RCC 7860 (cell line): ENCODE data around the gene TRO.

Experiments
- DNase-seq: peaks from one replicate; pipeline ENCODE4 v3.0.0-alpha.2; 2015; ENCODE audit warnings: low spot score
- FAIRE-seq: peaks from 2 replicates; lab custom pipeline; 2012; peaks lifted over from hg19 to GRCh38; lab: Jason Lieb, UNC

The TRO gene

DNA sequence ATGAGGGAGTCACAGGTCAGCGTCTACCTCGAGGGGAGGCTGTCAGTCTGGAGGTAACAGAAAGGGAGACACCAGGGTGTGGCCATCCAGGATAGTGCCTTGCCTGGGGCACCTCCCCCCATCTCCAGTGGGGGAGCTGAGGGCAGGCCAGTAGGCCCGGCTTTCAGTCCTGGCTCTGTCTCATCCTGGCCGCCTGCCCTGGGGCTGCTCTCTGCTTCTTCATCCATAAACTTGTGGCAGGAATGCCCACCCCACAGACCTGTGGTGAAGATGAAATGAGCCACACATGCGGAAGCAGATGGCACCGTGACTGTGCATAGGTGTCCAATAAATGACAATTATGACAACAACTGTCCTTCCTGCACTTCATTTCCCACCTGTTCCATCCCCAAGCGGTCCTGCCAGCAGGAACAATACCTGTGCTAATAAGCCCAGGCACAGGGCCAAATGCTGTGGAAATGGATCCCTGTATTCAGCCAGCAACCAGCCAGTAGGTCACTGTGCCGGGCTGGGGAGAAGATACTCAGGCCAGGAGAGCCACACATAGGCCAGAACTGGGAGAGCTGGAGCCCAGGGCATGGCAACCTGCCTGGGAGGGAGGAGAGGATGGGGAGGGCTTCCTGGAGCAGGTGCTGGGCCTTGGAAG, 30.2 kb downstream of the TRO start:
- no peak for DNase-seq
- FAIRE-seq = no peak

DNA sequence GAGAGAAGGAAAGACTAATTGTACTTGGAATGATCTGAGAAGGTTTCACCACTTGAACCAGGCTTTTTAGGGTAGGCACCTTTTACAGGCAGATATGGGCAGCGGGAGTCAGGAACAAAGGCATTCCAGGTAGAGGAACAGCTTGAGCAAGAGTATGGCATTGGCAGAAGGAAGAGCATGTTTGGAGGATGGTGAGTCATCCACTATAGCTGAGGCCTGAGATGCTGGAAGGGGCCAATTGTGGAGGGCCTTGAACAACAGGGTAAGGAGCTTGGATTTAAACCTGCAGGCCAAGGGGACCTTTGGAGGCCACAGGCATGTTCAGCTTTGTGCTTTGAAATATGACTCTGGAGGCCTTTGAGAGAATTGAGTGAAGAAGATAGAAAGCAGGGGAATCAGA, 41.1 kb downstream of the TRO start:
- DNase-seq = no peak
- no peak for FAIRE-seq

GRCh38 chrX:54964766-54965497, 44.3 kb downstream of the TRO start:
- DNase-seq = no peak
- FAIRE-seq = no peak

DNA sequence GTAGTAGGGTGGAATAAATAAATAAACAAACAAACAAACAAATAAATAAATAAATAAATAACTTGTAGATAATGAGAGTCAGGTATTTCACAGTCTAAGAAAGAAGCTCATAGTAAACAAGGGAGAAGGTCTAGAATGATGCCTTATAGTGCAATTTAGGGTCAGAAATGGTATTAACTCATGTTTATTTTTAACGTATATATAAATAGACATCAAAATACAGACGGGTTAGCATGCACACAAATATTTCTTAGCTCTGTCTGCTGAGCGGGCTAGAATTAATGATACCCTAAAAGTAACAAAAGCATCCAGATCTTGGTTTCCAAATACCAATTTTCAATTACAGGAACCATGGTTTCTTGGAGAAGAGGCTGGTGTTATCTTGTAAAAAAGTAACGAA, 56.8 kb downstream of the TRO start:
- FAIRE-seq (no peak), DNase-seq (no peak)

GRCh38 chrX:54978448-54978847, 57.8 kb downstream of the TRO start:
- FAIRE-seq (peak; percentile 81), DNase-seq (peak; percentile 66)

GRCh38 chrX:54979432-54979831, 58.8 kb downstream of the TRO start:
- FAIRE-seq (no peak), DNase-seq (no peak)

DNA sequence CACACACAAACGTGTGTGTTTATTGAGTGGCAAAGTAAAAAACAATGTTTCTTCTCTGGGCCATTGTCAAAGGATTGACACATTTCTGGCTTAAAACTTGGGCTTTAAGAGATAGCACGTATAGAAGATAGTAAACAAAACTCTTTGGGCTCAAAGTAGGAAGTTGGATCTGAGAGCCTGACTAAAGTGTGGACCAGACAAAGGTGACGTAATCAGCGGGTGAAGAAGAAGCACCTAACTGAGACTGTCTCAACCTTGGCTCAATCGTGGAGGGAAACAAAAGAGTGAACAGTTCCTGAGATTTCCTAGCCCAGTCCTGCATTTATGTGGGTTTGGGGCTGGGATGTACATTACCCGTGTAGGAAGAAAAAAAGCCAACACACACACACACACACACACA, 59.7 kb downstream of the TRO start:
- no peak for FAIRE-seq
- no peak for DNase-seq
